GM12878 (cell line): ENCODE measurements around the gene USB1. TPM values are rescaled to one million over a fixed set of nuclear protein-coding genes. Genes with fewer than 3 reads are reported as not detected.

Experiments used
- ATAC-seq: fragments of 200-7000 bp; cut with Tn5 transposase; 3 replicates; pipeline ENCODE4 v1.9.1; 2020; ENCODE audit warnings: mild to moderate bottlenecking, moderate library complexity
- BruUV-seq: library from RNA; stranded (reverse); fragments of 400-500 nt; replicated peaks from 2 replicates; lab custom pipeline; 2021; lab: Mats Ljungman, UMichigan
- CTCF ChIA-PET: fragments of 300-600 bp; sonication (Branson Sonifier 250); formaldehyde crosslinking; extraction: SDS; loops from one replicate; lab custom pipeline; 2021; ENCODE audit warnings: inconsistent platforms; lab: Yijun Ruan, JAX
- POLR2A ChIA-PET: fragments of 350-600 bp; formaldehyde crosslinking; extraction: SDS; loops from one replicate; lab custom pipeline; 2021; ENCODE audit warnings: inconsistent platforms; lab: Charles Lee
- RAD21 ChIA-PET: fragments of 300-600 bp; sonication (Branson Sonifier 250); formaldehyde crosslinking; loops from one replicate; lab custom pipeline; 2023; ENCODE audit warnings: antibody characterized with exemption; ENCODE audit not compliant: unreplicated experiment; lab: Charles Lee
- SMC1A ChIA-PET: fragments of 300-600 bp; sonication (Branson Sonifier 250); formaldehyde crosslinking; loops from one replicate; lab custom pipeline; 2023; ENCODE audit not compliant: unreplicated experiment, uncharacterized antibody; lab: Charles Lee
- DNase-seq: peaks from one replicate; pipeline ENCODE4 v3.0.0-alpha.2; 2011; ENCODE audit warnings: low read depth, low spot score
- FAIRE-seq: peaks from 3 replicates; lab custom pipeline; 2011; peaks lifted over from hg19 to GRCh38; lab: Jason Lieb, UNC
- H2AFZ ChIP-seq: 2 replicates; pipeline ENCODE4 v1.6.0; 2011; ENCODE audit warnings: low read depth, low read length, control low read depth; ENCODE audit not compliant: control insufficient read depth
- H3K27ac ChIP-seq: 2 replicates; pipeline ENCODE4 v1.5.1; 2011; ENCODE audit warnings: control low read depth; ENCODE audit not compliant: control insufficient read depth, insufficient read depth
- H3K27me3 ChIP-seq, 2 experiments: replicated peaks in 1 of 2; 2 replicates each; pipeline versions ENCODE4 v1.6.0 to v1.6.1; 2011; ENCODE audit warnings: low read length in 1 of 2; ENCODE audit not compliant: control insufficient read depth in 2 of 2, insufficient read depth in 2 of 2
- H3K36me3 ChIP-seq, 2 experiments: 2 replicates each; pipeline ENCODE4 v1.5.1; 2011; ENCODE audit warnings: low read length in 1 of 2; ENCODE audit not compliant: control insufficient read depth in 2 of 2, insufficient read depth in 2 of 2
- H3K4me1 ChIP-seq: 2 replicates; pipeline ENCODE4 v1.6.1; 2011; ENCODE audit warnings: mild to moderate bottlenecking, low read length, moderate library complexity, mixed read lengths; ENCODE audit not compliant: control insufficient read depth, insufficient read depth
- H3K4me2 ChIP-seq: 2 replicates; pipeline ENCODE4 v1.6.0; 2011; ENCODE audit warnings: control low read depth; ENCODE audit not compliant: control insufficient read depth, insufficient read depth
- H3K4me3 ChIP-seq: fragments of 200-600 bp; sonication (generic); 2 replicates; pipeline ENCODE4 v1.5.1; 2016
- H3K79me2 ChIP-seq: 2 replicates; pipeline ENCODE4 v1.6.0; 2011; ENCODE audit warnings: low read length; ENCODE audit not compliant: control insufficient read depth, insufficient read depth
- H3K9ac ChIP-seq: 2 replicates; pipeline ENCODE4 v1.8.0; 2011; ENCODE audit warnings: low read length, control low read depth, mixed read lengths; ENCODE audit not compliant: control insufficient read depth, insufficient read depth
- H3K9me3 ChIP-seq: replicated peaks from 3 replicates; pipeline ENCODE4 v1.5.1; 2011; ENCODE audit warnings: mild to moderate bottlenecking, low read length; ENCODE audit not compliant: control insufficient read depth, insufficient read depth
- H4K20me1 ChIP-seq: 2 replicates; pipeline ENCODE4 v1.6.0; 2011; ENCODE audit not compliant: control insufficient read depth, insufficient read depth
- BHLHE40 ChIP-seq, 2 experiments: fragments of 450-650 bp in 1 of 2; IDR thresholded peaks; 2 replicates each; pipeline ENCODE4 v1.6.1; 2011 to 2017; ENCODE audit warnings: low read depth in 2 of 2, borderline replicate concordance in 1 of 2, improper control_type of control experiment in 1 of 2, low read length in 1 of 2, mild to moderate bottlenecking in 1 of 2
- BMI1 ChIP-seq: fragments of 450-650 bp; IDR thresholded peaks from 2 replicates; pipeline ENCODE4 v1.6.1; 2016; ENCODE audit warnings: mild to moderate bottlenecking, moderate library complexity, borderline replicate concordance
- DPF2 ChIP-seq: fragments of 450-650 bp; IDR thresholded peaks from 2 replicates; pipeline ENCODE4 v1.6.1; 2017; ENCODE audit warnings: mild to moderate bottlenecking
- EP300 ChIP-seq, 2 experiments: fragments of 150-350 bp in 1 of 2; IDR thresholded peaks; 2 replicates each; pipeline ENCODE4 v1.6.1; 2011 to 2012; ENCODE audit warnings: low read depth in 2 of 2, low read length in 2 of 2, borderline replicate concordance in 1 of 2, improper control_type of control experiment in 1 of 2, inconsistent platforms in 1 of 2; ENCODE audit not compliant: control insufficient read depth in 1 of 2
- FOXK2 ChIP-seq: fragments of 450-650 bp; IDR thresholded peaks from 2 replicates; pipeline ENCODE4 v1.6.1; 2017; ENCODE audit warnings: mild to moderate bottlenecking, moderate library complexity
- GABPA ChIP-seq: IDR thresholded peaks from 2 replicates; pipeline ENCODE4 v1.6.1; 2014; ENCODE audit warnings: antibody characterized with exemption, low read depth, mild to moderate bottlenecking, inconsistent platforms
- IKZF1 ChIP-seq: fragments of 450-650 bp; conservative IDR thresholded peaks from 2 replicates; pipeline ENCODE4 v1.6.1; 2017; ENCODE audit warnings: antibody characterized with exemption, mild to moderate bottlenecking
- IKZF2 ChIP-seq, 2 experiments: fragments of 450-650 bp; IDR thresholded peaks; 2 replicates each; pipeline ENCODE4 v1.6.1; 2017; ENCODE audit warnings: mild to moderate bottlenecking in 2 of 2, moderate library complexity in 2 of 2
- KLF5 ChIP-seq: fragments of 450-650 bp; IDR thresholded peaks from 2 replicates; pipeline ENCODE4 v1.6.1; 2014; ENCODE audit warnings: mild to moderate bottlenecking; ENCODE audit not compliant: partially characterized antibody
- MEF2B ChIP-seq: fragments of 450-650 bp; IDR thresholded peaks from 2 replicates; pipeline ENCODE4 v1.6.1; 2018; ENCODE audit warnings: mild to moderate bottlenecking, moderate library complexity; ENCODE audit not compliant: partially characterized antibody, poor library complexity, severe bottlenecking
- MTA2 ChIP-seq: fragments of 450-650 bp; IDR thresholded peaks from 2 replicates; pipeline ENCODE4 v1.6.1; 2016; ENCODE audit warnings: low read depth, mild to moderate bottlenecking, moderate library complexity
- NR2F1 ChIP-seq: fragments of 450-650 bp; conservative IDR thresholded peaks from 2 replicates; pipeline ENCODE4 v1.6.1; 2017; ENCODE audit warnings: mild to moderate bottlenecking
- POLR2A ChIP-seq: IDR thresholded peaks from 2 replicates; pipeline ENCODE4 v1.6.1; 2011; ENCODE audit warnings: low read depth, mild to moderate bottlenecking, low read length
- SMAD5 ChIP-seq: IDR thresholded peaks from 2 replicates; pipeline ENCODE4 v1.6.1; 2016; ENCODE audit warnings: antibody characterized with exemption, low read depth
- SP1 ChIP-seq: IDR thresholded peaks from one replicate; pipeline ENCODE4 v1.6.1; 2011; ENCODE audit warnings: low read depth, low read length
- SRF ChIP-seq, 2 experiments: IDR thresholded peaks; 2 replicates each; pipeline ENCODE4 v1.6.1; 2011; ENCODE audit warnings: low read depth in 2 of 2, low read length in 2 of 2, mild to moderate bottlenecking in 1 of 2, moderate library complexity in 1 of 2
- STAT3 ChIP-seq: IDR thresholded peaks from 2 replicates; pipeline ENCODE4 v1.6.1; 2011; ENCODE audit warnings: low read depth, low read length, improper control_type of control experiment
- TCF7 ChIP-seq: IDR thresholded peaks from 2 replicates; pipeline ENCODE4 v1.6.1; 2014; ENCODE audit warnings: antibody characterized with exemption, borderline replicate concordance
- USF1 ChIP-seq: IDR thresholded peaks from 2 replicates; pipeline ENCODE4 v1.6.1; 2011; ENCODE audit warnings: borderline replicate concordance, low read depth, mild to moderate bottlenecking, moderate library complexity, mixed read lengths, low read length; ENCODE audit not compliant: insufficient read depth; ENCODE audit errors: extremely low read length
- ZNF24 ChIP-seq: fragments of 450-650 bp; IDR thresholded peaks from 2 replicates; pipeline ENCODE4 v1.6.1; 2017; ENCODE audit warnings: antibody characterized with exemption, mild to moderate bottlenecking
- WGBS: methylation state at CpG from one replicate; pipeline ENCODE4 v1.1.6; 2016; ENCODE audit warnings: low lambda C conversion rate; ENCODE audit not compliant: insufficient replicate concordance, insufficient coverage; ENCODE audit errors: missing lambda C conversion rate; 5-methylcytosine and 5-hydroxymethylcytosine counted together
- in situ Hi-C: fragments of 300-500 bp; cut with MboI; formaldehyde crosslinking; loops from 9 replicates; pipeline ENCODE4 v1.14.3; 2018; ENCODE audit warnings: mixed read lengths
- intact Hi-C: fragments of 100-400 bp; cut with micrococcal nuclease; formaldehyde crosslinking; loops from one replicate; pipeline ENCODE4 v1.14.2; 2022; ENCODE audit not compliant: unreplicated experiment
- polyA plus RNA-seq, 11 experiments: library from polyadenylated mRNA; depleted of rRNA in 4 of 11; unstranded in 6 of 11; stranded (reverse) in 5 of 11; fragments of >200 nt; fragmentation: Nextera tagmentation in 4 of 11; fragmentation: Illumina TruSeq in 1 of 11; extraction: Ambion mirVana in 4 of 11; extraction: Trizol in 1 of 11; gene quantifications; 1 replicate in 1 of 11; 2 replicates in 10 of 11; pipeline versions ENCODE4 v1.2.1 to v1.2.3, GENCODE V29; 2011 to 2016; ENCODE audit warnings: inconsistent platforms in 2 of 11, missing spikeins in 2 of 11, low read depth in 1 of 11
- total RNA-seq, 4 experiments: library from RNA; depleted of rRNA in 3 of 4; stranded (reverse); fragments of >200 nt in 3 of 4; fragmentation: Illumina TruSeq in 1 of 4; extraction: Trizol in 1 of 4; gene quantifications; 2 replicates each; pipeline versions ENCODE4 v1.2.1 to v1.2.3, GENCODE V29; 2013 to 2021
- TF ChIP-seq, protein P1 (sequence below): fragments of 450-650 bp; formaldehyde crosslinking; IDR thresholded peaks from 2 replicates; pipeline ENCODE4 v1.4.0; 2020; ENCODE audit warnings: mild to moderate bottlenecking, moderate library complexity

The USB1 gene
- total and polyA plus RNA-seq, 10 of the 15 experiments (the other 5 are each of a cell fraction or from before 2014, with no cell fraction given): 7.9 to 72.2 (median 41.6) TPM

DNA sequence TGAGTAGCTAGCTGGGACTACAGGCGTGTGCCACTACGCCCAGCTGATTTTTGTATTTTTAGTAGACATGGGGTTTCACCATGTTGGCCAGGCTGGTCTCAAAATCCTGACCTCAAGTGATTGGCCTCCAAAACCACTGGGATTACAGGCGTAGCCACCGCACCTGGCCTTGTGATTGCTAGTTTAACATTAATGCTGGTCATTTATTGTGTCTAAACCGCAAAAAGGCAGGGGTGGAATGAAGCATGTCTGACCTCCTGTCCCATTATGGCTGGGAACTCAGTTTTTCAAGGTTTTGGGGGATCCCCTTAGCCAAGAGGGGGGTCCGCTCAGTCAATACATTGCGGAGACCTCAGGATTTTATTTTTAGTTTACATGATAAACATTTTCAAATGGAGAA lies 19.6 kb upstream of the USB1 start:
- no peak for DNase-seq
- Histone ChIP-seq H3K79me2 (no peaks in the 10 kb centered on the region), H2AFZ (no peak overlapping the region), H3K9ac (no peak overlapping the region), H3K9me3 (no peaks in the 10 kb centered on the region), H4K20me1 (no peaks in the 10 kb centered on the region), H3K27ac (no peak overlapping the region), H3K4me3 (no peak overlapping the region), H3K36me3 (no peaks in the 10 kb centered on the region), H3K27me3 (no peaks in the 10 kb centered on the region; a peak in 1 of 4 replicates), H3K4me1 (no peaks in the 10 kb centered on the region; the same call in 1 of the 2 replicates), H3K4me2 (no peak overlapping the region)
- peak; percentile 52 for ATAC-seq
- ChIA-PET RAD21 (no interaction called here), CTCF (no interaction called here), SMC1A (interaction anchor here (0.5 to 1.5 kb wide), 2 partner anchors 83 to 202 kb away, joined by 3 read pairs; no protein-coding TSS in a partner anchor), POLR2A (interaction anchor here (0.6 kb wide), 1 partner anchor 18 kb away, joined by 4 read pairs; no protein-coding TSS in a partner anchor)
- in situ Hi-C loops: no loop called here
- WGBS: 5% methylated on average over 7 of the region's 7 CpGs
- FAIRE-seq: no peak
- TF ChIP-seq BHLHE40 (IDR thresholded peaks at IDR 0.05; ENCODE audit: borderline replicate concordance in 1 of 2, low read depth in 2 of 2, low read length in 1 of 2) (peak in 1 of 2 experiments; percentile 36; a peak in 2 of 4 replicates), IKZF1 (peak; percentile 33; the same call in 1 of the 2 replicates), MEF2B (no peak), STAT3 (no peak), USF1 (no peak), BMI1 (peak; percentile 32; the same call in 1 of the 2 replicates), EP300 (IDR thresholded peaks at IDR 0.05; ENCODE audit: borderline replicate concordance in 1 of 2, control insufficient read depth in 1 of 2, low read depth in 2 of 2, low read length in 2 of 2) (no peak), MTA2 (peak; percentile 50), ZNF24 (no peak), SRF (IDR thresholded peaks at IDR 0.05; ENCODE audit: low read depth in 2 of 2, low read length in 2 of 2) (no peak), GABPA (no peak), DPF2 (peak; percentile 40; the same call in 1 of the 2 replicates), NR2F1 (peak; percentile 81), POLR2A (no peak), KLF5 (no peak), IKZF2 (IDR thresholded peaks at IDR 0.05) (peak in 1 of 2 experiments; percentile 26; a peak in 1 of 4 replicates), SP1 (no peak), SMAD5 (no peak), TCF7 (no peak), FOXK2 (no peak)
- TF ChIP-seq, protein P1, sequence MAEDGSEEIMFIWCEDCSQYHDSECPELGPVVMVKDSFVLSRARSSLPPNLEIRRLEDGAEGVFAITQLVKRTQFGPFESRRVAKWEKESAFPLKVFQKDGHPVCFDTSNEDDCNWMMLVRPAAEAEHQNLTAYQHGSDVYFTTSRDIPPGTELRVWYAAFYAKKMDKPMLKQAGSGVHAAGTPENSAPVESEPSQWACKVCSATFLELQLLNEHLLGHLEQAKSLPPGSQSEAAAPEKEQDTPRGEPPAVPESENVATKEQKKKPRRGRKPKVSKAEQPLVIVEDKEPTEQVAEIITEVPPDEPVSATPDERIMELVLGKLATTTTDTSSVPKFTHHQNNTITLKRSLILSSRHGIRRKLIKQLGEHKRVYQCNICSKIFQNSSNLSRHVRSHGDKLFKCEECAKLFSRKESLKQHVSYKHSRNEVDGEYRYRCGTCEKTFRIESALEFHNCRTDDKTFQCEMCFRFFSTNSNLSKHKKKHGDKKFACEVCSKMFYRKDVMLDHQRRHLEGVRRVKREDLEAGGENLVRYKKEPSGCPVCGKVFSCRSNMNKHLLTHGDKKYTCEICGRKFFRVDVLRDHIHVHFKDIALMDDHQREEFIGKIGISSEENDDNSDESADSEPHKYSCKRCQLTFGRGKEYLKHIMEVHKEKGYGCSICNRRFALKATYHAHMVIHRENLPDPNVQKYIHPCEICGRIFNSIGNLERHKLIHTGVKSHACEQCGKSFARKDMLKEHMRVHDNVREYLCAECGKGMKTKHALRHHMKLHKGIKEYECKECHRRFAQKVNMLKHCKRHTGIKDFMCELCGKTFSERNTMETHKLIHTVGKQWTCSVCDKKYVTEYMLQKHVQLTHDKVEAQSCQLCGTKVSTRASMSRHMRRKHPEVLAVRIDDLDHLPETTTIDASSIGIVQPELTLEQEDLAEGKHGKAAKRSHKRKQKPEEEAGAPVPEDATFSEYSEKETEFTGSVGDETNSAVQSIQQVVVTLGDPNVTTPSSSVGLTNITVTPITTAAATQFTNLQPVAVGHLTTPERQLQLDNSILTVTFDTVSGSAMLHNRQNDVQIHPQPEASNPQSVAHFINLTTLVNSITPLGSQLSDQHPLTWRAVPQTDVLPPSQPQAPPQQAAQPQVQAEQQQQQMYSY: no peak
- intact Hi-C loops: no loop called here
- no TSS peak for BruUV-seq
